Measurements from ENCODE around the gene FDX1.

Gene FDX1

DNA sequence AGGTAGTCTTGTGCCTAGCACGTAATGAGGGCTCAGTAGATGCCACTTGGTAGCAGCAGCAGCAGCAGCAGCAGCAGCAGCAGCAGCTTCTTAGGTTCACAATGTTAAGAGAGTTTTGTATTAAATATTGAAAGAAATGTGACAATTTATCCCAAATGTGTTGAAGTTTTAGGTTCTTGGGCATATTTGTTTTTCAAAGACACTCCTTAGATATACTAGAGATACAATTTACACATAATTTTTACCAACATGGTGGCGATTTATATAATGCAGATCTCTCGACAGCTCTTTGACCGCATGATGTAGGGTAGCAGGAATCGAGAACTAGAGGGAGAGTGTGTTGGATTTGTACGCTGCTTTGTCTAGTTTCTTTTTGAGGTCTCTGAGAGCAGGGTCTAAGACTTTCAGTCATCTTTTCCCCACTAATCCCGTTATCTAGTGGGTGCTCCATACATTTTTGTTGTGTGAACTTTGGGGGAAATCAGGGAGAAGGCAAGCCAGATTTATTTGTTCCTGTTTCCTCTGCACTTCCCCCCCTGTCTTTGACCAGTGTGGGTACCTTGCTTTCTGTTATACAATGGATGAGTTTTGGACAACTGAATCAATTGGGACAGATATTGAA is 1.4 kb downstream of the FDX1 start:
- Histone ChIP-seq H3K4me1 (ENCODE audit: control insufficient read depth, insufficient read depth, low read length, poor library complexity, severe bottlenecking) (peaks cover 20% of the 10 kb centered on the region), H3K4me3 (ENCODE audit: extremely low read depth, insufficient read depth, low read length, poor library complexity, severe bottlenecking) (peak overlapping the region; percentile 56), H3K9me3 (ENCODE audit: control insufficient read depth, low read length) (no peaks in the 10 kb centered on the region), H3K27ac (ENCODE audit: low read depth, low read length, severe bottlenecking) (no peak overlapping the region), H3K36me3 (ENCODE audit: control insufficient read depth, insufficient read depth, low read length) (no peaks in the 10 kb centered on the region)
- WGBS, 2 experiments (ENCODE audit: insufficient coverage in 2 of 2) = 34 to 53% methylated on average over 2 to 5 of the region's 7 CpGs

DNA sequence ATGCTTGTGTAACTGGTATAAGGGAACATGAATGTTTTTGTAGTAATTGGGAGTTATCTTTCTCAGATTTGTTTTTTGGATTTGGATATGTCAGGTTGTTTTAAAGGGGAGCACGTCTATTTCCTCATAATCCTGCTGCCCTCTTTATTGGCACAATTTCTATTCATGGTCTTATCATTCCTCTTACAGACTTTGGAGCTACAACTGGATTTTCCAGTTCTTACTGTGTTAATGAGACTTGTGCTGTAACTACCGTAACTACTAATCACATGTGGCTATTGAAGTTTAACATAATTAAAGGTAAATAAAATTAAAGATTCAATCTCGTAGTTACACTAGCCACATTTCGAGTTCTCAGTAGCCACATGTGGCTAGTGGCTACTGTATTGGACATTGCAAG is 1.9 kb downstream of the FDX1 start:
- H3K4me3 ChIP-seq (ENCODE audit: extremely low read depth, insufficient read depth, low read length, poor library complexity, severe bottlenecking) = peak overlapping the region; percentile 56
- no peaks in the 10 kb centered on the region for H3K36me3 ChIP-seq (ENCODE audit: control insufficient read depth, insufficient read depth, low read length)
- no peaks in the 10 kb centered on the region for H3K9me3 ChIP-seq (ENCODE audit: control insufficient read depth, low read length)
- WGBS, 2 experiments (ENCODE audit: insufficient coverage in 2 of 2) = 83% methylated on average over 1 of the region's 4 CpGs; no CpG with 5 or more reads in 1 of the 2 experiments
- peaks cover 20% of the 10 kb centered on the region for H3K4me1 ChIP-seq (ENCODE audit: control insufficient read depth, insufficient read depth, low read length, poor library complexity, severe bottlenecking)
- no peak overlapping the region for H3K27ac ChIP-seq (ENCODE audit: low read depth, low read length, severe bottlenecking)

DNA sequence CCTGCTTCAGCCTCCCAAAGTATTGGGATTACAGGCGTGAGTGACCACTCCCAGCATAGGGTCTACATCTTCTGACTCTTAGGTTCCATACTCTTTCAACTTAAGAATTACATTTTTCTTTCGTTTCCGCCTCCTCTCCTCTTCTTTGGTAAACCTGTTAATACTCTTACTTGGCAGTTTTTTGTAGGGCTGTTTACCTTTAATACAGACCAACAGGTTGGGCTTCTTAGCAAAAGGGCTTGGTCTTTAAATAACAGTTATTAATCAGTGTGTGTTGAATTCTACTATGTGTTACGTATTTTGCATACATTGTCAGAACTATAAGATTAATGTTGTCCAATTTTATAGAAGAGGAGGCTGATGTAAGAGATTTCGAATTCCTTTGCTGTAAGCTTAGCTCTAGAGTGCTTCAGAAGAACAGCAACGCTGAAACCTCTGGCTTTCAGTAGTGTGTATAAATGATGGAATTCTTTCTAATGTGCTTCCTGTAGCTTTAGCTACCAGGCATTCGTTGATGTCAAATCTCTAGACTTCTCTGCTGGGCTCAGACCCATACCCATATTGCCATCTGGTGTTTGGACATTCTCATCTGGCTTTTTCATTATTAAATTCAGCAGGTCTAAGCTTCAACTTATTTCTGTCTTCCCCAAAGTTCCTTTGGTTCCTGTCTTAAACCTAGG is 3.1 kb downstream of the FDX1 start:
- H3K4me3 ChIP-seq (ENCODE audit: extremely low read depth, insufficient read depth, low read length, poor library complexity, severe bottlenecking) = no peak overlapping the region
- 84 to 94% methylated on average over 4 of the region's 7 CpGs for WGBS, 2 experiments (ENCODE audit: insufficient coverage in 2 of 2)
- H3K27ac ChIP-seq (ENCODE audit: low read depth, low read length, severe bottlenecking) = no peak overlapping the region
- peaks cover 9% of the 10 kb centered on the region for H3K36me3 ChIP-seq (ENCODE audit: control insufficient read depth, insufficient read depth, low read length)
- peaks cover 20% of the 10 kb centered on the region for H3K4me1 ChIP-seq (ENCODE audit: control insufficient read depth, insufficient read depth, low read length, poor library complexity, severe bottlenecking)
- H3K9me3 ChIP-seq (ENCODE audit: control insufficient read depth, low read length) = no peaks in the 10 kb centered on the region

DNA sequence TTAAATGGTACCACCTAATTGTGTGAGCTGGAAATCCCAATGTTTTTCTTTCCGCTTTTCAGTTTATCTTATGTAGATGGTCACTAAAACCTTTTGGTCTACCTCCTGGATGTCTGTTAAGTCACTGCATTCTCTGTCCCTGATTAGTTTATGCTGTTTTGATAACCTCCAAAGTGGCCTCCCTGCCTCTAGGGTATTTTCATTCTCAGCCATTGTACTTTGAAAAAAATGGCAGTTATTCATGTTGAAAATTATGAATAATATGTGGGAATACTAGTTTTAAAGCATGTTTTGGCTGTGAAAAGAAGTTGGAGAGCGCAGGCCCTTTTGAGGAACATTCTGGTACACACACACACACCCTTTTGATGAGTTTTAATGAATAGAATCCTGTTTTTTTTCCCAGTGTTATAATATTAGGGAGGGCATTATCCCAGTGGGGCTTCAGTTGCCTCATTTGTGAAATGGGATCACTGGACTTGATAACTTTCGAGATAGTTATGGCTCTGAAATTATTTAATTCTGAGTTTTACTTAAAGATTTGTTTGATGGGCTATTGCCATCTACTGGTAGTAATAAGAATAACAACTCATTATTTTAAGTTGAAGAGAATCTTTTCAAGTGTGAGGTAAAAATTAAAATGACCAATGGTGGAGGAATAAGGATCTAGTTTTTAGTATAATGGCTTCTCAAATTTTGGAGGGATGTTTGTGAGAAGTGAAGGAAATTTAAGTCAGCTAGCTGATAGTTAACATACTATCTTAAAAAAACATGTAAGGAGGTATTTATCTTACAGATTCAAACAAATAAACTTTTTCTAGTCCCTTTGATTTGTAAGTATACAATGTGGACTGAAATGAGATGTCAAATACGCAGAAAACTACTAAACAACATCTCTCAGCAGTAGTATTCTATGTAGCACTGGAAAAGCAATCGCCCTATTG is 3.9 kb downstream of the FDX1 start:
- WGBS, 2 experiments (ENCODE audit: insufficient coverage in 2 of 2) = 64 to 67% methylated on average over 2 of the region's 5 CpGs
- Histone ChIP-seq H3K4me3 (ENCODE audit: extremely low read depth, insufficient read depth, low read length, poor library complexity, severe bottlenecking) (no peak overlapping the region), H3K4me1 (ENCODE audit: control insufficient read depth, insufficient read depth, low read length, poor library complexity, severe bottlenecking) (peaks cover 20% of the 10 kb centered on the region), H3K9me3 (ENCODE audit: control insufficient read depth, low read length) (no peaks in the 10 kb centered on the region), H3K27ac (ENCODE audit: low read depth, low read length, severe bottlenecking) (peak overlapping the region; percentile 11), H3K36me3 (ENCODE audit: control insufficient read depth, insufficient read depth, low read length) (peaks cover 17% of the 10 kb centered on the region)

DNA sequence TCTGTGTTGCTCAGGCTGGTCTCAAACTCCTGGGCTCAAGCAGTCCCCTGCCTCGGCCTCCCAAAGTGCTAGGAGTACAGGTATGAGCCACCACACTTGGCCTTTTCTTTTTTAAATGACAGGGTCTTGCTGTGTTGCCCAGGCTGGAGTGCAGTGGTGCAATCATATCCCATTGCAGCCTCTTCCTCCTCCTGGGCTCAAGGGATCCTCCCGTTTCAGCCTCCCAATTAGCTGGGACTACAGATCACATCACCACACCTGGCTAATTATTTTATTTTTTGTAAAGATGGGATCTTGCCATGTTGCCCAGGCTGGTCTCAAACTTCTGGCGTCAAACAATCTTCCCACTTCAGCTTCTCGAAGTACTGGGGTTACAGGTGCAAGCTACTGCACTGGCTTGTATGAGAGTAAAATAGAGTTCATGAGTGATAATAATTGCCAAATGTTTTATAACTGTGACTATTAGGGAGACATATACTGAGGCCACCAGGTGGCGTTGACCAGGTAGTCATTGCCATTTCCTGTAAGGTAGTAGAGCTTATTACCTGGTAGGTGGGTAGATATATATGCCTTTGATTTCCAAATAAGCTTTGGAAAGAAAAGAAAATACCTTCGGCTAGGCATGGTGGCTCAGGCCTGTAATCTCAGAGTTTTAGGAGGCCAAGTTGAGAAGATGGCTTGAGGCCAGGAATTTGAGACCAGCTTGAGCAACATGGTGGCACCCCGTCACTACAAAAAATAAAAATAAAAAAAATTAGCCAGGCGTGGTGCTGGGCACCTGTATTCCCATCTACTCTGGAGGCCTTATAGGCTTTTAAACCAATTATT is 5.4 kb downstream of the FDX1 start:
- Histone ChIP-seq H3K4me1 (ENCODE audit: control insufficient read depth, insufficient read depth, low read length, poor library complexity, severe bottlenecking) (peaks cover 13% of the 10 kb centered on the region), H3K4me3 (ENCODE audit: extremely low read depth, insufficient read depth, low read length, poor library complexity, severe bottlenecking) (no peak overlapping the region), H3K36me3 (ENCODE audit: control insufficient read depth, insufficient read depth, low read length) (peaks cover 29% of the 10 kb centered on the region), H3K27ac (ENCODE audit: low read depth, low read length, severe bottlenecking) (no peak overlapping the region), H3K9me3 (ENCODE audit: control insufficient read depth, low read length) (no peaks in the 10 kb centered on the region)
- WGBS, 2 experiments (ENCODE audit: insufficient coverage in 2 of 2) = 89 to 94% methylated on average over 4 to 6 of the region's 8 CpGs

DNA sequence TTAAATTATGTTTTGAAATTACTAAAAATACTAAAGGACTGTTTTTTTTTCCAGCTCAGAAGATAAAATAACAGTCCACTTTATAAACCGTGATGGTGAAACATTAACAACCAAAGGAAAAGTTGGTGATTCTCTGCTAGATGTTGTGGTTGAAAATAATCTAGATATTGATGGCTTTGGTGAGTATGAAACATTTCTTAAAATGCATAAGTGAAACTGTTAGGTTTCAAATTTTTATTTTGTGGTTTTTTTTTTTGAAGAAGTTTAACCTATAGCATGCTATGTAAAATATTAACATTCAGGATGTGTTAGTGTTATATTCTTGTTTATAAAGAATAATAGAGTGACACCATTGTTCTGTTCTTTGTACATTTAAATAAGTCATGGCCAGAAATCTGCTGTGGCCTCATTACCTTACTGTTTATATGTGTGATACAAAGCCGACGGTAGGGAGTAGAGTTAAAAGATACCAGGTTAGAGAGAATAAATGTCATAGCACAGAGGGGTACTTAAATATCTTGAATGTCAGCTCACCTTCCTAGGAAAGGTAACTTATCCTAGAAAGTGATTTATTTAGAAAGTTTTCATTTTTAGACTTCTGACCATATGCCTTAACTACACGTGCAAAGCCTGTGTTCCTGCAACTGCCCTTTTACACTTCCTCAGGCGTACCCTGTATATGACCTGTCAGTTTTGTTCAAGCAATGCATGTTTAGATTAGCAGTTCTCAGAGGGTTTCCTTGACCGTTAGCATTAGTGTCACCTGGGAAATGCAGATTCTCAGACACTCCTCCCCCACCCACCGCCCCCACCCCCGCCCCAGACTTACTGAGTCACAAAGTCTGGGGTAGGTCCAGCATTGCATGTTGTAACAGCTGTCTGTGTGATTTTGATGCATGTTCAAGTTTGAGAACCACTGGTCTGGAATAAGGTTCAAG is 6.3 kb downstream of the FDX1 start:
- Histone ChIP-seq H3K9me3 (ENCODE audit: control insufficient read depth, low read length) (no peaks in the 10 kb centered on the region), H3K4me1 (ENCODE audit: control insufficient read depth, insufficient read depth, low read length, poor library complexity, severe bottlenecking) (peaks cover 13% of the 10 kb centered on the region), H3K27ac (ENCODE audit: low read depth, low read length, severe bottlenecking) (no peak overlapping the region), H3K36me3 (ENCODE audit: control insufficient read depth, insufficient read depth, low read length) (peaks cover 38% of the 10 kb centered on the region), H3K4me3 (ENCODE audit: extremely low read depth, insufficient read depth, low read length, poor library complexity, severe bottlenecking) (no peak overlapping the region)
- 90 to 92% methylated on average over 2 to 4 of the region's 8 CpGs for WGBS, 2 experiments (ENCODE audit: insufficient coverage in 2 of 2)

DNA sequence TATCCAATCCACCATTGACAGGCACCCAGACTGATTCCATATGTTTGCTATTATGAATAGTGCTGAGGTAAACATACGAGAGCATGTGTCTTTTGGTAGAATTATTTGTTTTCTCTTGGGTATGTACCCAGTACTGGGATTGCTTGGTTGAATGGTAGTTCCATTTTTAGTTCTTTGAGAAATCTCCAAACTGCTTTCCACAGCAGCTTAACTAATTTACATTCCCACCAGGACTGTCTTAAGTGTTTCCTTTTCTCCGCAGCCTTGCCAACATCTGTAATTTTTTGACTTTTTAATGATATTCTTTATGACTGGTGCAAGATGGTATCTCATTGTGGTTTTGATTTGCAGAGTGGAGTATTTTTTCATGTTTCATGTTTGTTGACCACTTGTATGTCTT is 8.3 kb downstream of the FDX1 start:
- no peak overlapping the region for H3K4me3 ChIP-seq (ENCODE audit: extremely low read depth, insufficient read depth, low read length, poor library complexity, severe bottlenecking)
- 100% methylated on average over 1 of the region's 2 CpGs; no CpG with 5 or more reads in 1 of the 2 experiments for WGBS, 2 experiments (ENCODE audit: insufficient coverage in 2 of 2)
- peaks cover 5% of the 10 kb centered on the region for H3K4me1 ChIP-seq (ENCODE audit: control insufficient read depth, insufficient read depth, low read length, poor library complexity, severe bottlenecking)
- no peak overlapping the region for H3K27ac ChIP-seq (ENCODE audit: low read depth, low read length, severe bottlenecking)
- no peaks in the 10 kb centered on the region for H3K9me3 ChIP-seq (ENCODE audit: control insufficient read depth, low read length)
- peaks cover 49% of the 10 kb centered on the region for H3K36me3 ChIP-seq (ENCODE audit: control insufficient read depth, insufficient read depth, low read length)

DNA sequence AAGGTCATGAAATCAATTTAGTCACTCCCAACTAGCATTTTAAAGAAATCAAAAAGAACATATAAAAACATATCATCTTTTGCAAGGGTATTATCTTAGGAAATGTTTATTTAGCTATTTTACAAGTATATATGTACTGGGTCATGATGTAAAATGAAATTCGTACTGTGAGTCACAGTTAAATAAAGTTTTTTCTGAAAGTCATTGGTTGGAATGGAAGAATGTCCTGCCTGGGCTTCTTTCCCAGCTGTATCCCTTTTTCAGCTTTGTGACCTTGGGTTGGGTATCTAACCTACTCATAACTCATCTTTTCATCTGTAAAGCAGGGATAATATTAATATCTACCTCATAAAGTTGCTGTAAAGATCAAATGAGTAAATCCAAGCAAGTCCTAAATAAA is 15.7 kb downstream of the FDX1 start:
- H3K27ac ChIP-seq (ENCODE audit: low read depth, low read length, severe bottlenecking) = no peak overlapping the region

DNA sequence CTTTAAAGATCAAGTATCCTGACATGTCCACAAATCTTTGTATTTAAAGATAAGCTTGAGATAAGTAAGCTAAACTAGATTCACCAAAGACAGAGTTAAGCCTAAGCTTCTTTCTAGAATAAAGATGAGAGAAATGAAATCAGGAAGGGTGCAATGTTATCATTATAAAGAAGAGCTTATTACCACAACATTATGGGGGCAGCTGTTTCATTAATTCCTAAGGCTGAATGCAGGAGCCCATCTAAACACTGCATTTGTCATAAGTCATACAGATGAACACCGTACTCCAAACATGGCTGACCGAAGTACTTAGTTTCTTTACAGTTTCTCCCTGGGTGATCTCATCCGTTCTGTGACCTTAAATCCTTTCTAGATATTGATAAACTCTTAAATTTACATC is 16.3 kb downstream of the FDX1 start:
- Histone ChIP-seq H3K9me3 (ENCODE audit: control insufficient read depth, low read length) (no peaks in the 10 kb centered on the region), H3K36me3 (ENCODE audit: control insufficient read depth, insufficient read depth, low read length) (peaks cover 14% of the 10 kb centered on the region)
- 90 to 100% methylated on average over 3 of the region's 3 CpGs for WGBS, 2 experiments (ENCODE audit: insufficient coverage in 2 of 2)

More for the DNA sequence above, 15.7 kb downstream of the FDX1 start:
- H3K9me3 ChIP-seq (ENCODE audit: control insufficient read depth, low read length) = no peaks in the 10 kb centered on the region
- H3K4me1 ChIP-seq (ENCODE audit: control insufficient read depth, insufficient read depth, low read length, poor library complexity, severe bottlenecking) = no peaks in the 10 kb centered on the region
- peaks cover 20% of the 10 kb centered on the region for H3K36me3 ChIP-seq (ENCODE audit: control insufficient read depth, insufficient read depth, low read length)
- no peak overlapping the region for H3K4me3 ChIP-seq (ENCODE audit: extremely low read depth, insufficient read depth, low read length, poor library complexity, severe bottlenecking)
- 100% methylated on average over 1 of the region's 1 CpG; no CpG with 5 or more reads in 1 of the 2 experiments for WGBS, 2 experiments (ENCODE audit: insufficient coverage in 2 of 2)

More for the DNA sequence above, 16.3 kb downstream of the FDX1 start:
- no peak overlapping the region for H3K27ac ChIP-seq (ENCODE audit: low read depth, low read length, severe bottlenecking)
- no peak overlapping the region for H3K4me3 ChIP-seq (ENCODE audit: extremely low read depth, insufficient read depth, low read length, poor library complexity, severe bottlenecking)
- H3K4me1 ChIP-seq (ENCODE audit: control insufficient read depth, insufficient read depth, low read length, poor library complexity, severe bottlenecking) = no peaks in the 10 kb centered on the region
